Endodermal cell (in vitro differentiated cells): Measurements from ENCODE around the gene LCN2. TPM values are rescaled to one million over a fixed set of nuclear protein-coding genes. Genes with fewer than 3 reads are reported as not detected.

Experiments used
- DNase-seq: peaks from one replicate; pipeline ENCODE4 v3.0.0-alpha.2; 2017
- H3K27ac ChIP-seq: 2 replicates; pipeline ENCODE4 v1.5.1; 2013; ENCODE audit warnings: mild to moderate bottlenecking, low read depth, low read length, moderate library complexity
- H3K27me3 ChIP-seq: 2 replicates; pipeline ENCODE4 v1.6.1; 2013; ENCODE audit warnings: mild to moderate bottlenecking, low read length, moderate library complexity; ENCODE audit not compliant: insufficient read depth, control insufficient read depth, poor library complexity, severe bottlenecking
- H3K36me3 ChIP-seq: 2 replicates; pipeline ENCODE4 v1.7.0; 2013; ENCODE audit warnings: mild to moderate bottlenecking, low read length, moderate library complexity; ENCODE audit not compliant: control insufficient read depth, insufficient read depth
- H3K4me1 ChIP-seq: one replicate; pipeline ENCODE4 v1.7.0; 2013; ENCODE audit warnings: low read length; ENCODE audit not compliant: control insufficient read depth, insufficient read depth
- H3K4me3 ChIP-seq: 2 replicates; pipeline ENCODE4 v1.5.1; 2013; ENCODE audit warnings: mild to moderate bottlenecking, low read length, moderate library complexity
- H3K9ac ChIP-seq: 2 replicates; pipeline ENCODE4 v1.6.1; 2013; ENCODE audit warnings: mild to moderate bottlenecking, low read length, moderate library complexity; ENCODE audit not compliant: poor library complexity, severe bottlenecking; ENCODE audit errors: extremely low read depth
- H3K9me3 ChIP-seq: 2 replicates; pipeline ENCODE4 v1.6.1; 2013; ENCODE audit warnings: mild to moderate bottlenecking, low read length, moderate library complexity; ENCODE audit not compliant: control insufficient read depth
- H3K27ac Mint-ChIP-seq: 2 replicates; pipeline ENCODE4 v1.8.0; 2020; ENCODE audit warnings: mixed read lengths
- H3K27me3 Mint-ChIP-seq: 2 replicates; pipeline ENCODE4 v1.8.0; 2021; ENCODE audit warnings: mild to moderate bottlenecking, mixed read lengths; ENCODE audit not compliant: insufficient read depth
- H3K36me3 Mint-ChIP-seq: 2 replicates; pipeline ENCODE4 v1.8.0; 2020; ENCODE audit warnings: low read depth, mixed read lengths
- H3K4me1 Mint-ChIP-seq: 2 replicates; pipeline ENCODE4 v1.8.0; 2020; ENCODE audit warnings: mixed read lengths
- H3K4me3 Mint-ChIP-seq: 2 replicates; pipeline ENCODE4 v1.8.0; 2020; ENCODE audit warnings: mild to moderate bottlenecking, moderate library complexity, mixed read lengths
- H3K9me3 Mint-ChIP-seq: 2 replicates; pipeline ENCODE4 v1.8.0; 2020; ENCODE audit warnings: mild to moderate bottlenecking, mixed read lengths
- WGBS, 2 experiments: methylation state at CpG; one replicate each; pipeline versions ENCODE4 v1.1.5 to v1.1.7; 2013; ENCODE audit warnings: missing lambda C conversion rate in 2 of 2, mixed read lengths in 1 of 2; ENCODE audit not compliant: insufficient coverage in 1 of 2, insufficient read length in 1 of 2; 5-methylcytosine and 5-hydroxymethylcytosine counted together
- total RNA-seq, 2 donors: library from RNA; stranded (reverse); fragmentation: NEBNext Ultra II Directional in 1 of 2; extraction: Animal tissue kit (Norgen Biotek cat#: 25700) in 1 of 2; gene quantifications; 2 replicates in 1 of 2; 3 replicates in 1 of 2; pipeline ENCODE4 v1.2.1, GENCODE V29; 2021
- TF ChIP-seq, protein P1 (sequence below): fragments of 200-600 bp; sonication (generic); conservative IDR thresholded peaks from 2 replicates; pipeline ENCODE4 v1.5.0; 2021; ENCODE audit warnings: antibody characterized with exemption, mild to moderate bottlenecking

LCN2 gene
- total RNA-seq, 2 donors from 2014 or later = not detected

DNA sequence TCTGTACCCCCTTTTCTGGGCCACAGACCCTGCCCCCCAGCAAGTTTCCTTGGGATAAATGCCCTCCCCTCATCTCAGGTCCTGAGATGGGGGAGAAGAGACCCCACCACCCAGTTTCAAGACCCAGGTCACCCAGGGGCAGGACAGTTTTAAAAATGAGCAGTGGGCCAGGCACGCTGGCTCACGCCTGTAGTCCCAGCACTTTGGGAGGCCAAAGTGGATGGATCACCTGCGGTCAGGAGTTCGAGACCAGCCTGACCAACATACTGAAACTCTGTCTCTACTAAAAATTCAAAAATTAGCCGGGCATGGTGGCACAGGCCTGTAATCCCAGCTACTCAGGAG lies 27.8 kb upstream of the LCN2 start:
- Histone ChIP-seq H3K9ac (no peak overlapping the region), H3K9me3 (no peaks in the 10 kb centered on the region), H3K4me3 (no peak overlapping the region), H3K27me3 (no peaks in the 10 kb centered on the region), H3K27ac (no peak overlapping the region), H3K4me1 (no peaks in the 10 kb centered on the region), H3K36me3 (peaks cover 21% of the 10 kb centered on the region)
- TF ChIP-seq, protein P1, sequence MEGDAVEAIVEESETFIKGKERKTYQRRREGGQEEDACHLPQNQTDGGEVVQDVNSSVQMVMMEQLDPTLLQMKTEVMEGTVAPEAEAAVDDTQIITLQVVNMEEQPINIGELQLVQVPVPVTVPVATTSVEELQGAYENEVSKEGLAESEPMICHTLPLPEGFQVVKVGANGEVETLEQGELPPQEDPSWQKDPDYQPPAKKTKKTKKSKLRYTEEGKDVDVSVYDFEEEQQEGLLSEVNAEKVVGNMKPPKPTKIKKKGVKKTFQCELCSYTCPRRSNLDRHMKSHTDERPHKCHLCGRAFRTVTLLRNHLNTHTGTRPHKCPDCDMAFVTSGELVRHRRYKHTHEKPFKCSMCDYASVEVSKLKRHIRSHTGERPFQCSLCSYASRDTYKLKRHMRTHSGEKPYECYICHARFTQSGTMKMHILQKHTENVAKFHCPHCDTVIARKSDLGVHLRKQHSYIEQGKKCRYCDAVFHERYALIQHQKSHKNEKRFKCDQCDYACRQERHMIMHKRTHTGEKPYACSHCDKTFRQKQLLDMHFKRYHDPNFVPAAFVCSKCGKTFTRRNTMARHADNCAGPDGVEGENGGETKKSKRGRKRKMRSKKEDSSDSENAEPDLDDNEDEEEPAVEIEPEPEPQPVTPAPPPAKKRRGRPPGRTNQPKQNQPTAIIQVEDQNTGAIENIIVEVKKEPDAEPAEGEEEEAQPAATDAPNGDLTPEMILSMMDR = no peak
- peaks cover 7% of the 10 kb centered on the region for H3K4me1 Mint-ChIP-seq
- no peak overlapping the region for H3K4me3 Mint-ChIP-seq
- H3K27me3 Mint-ChIP-seq = no peaks in the 10 kb centered on the region
- DNase-seq = no peak
- no peaks in the 10 kb centered on the region for H3K9me3 Mint-ChIP-seq
- no peak overlapping the region for H3K27ac Mint-ChIP-seq
- peaks cover 21% of the 10 kb centered on the region for H3K36me3 Mint-ChIP-seq
- WGBS, 2 experiments = 84 to 92% methylated on average over 4 to 5 of the region's 5 CpGs

DNA sequence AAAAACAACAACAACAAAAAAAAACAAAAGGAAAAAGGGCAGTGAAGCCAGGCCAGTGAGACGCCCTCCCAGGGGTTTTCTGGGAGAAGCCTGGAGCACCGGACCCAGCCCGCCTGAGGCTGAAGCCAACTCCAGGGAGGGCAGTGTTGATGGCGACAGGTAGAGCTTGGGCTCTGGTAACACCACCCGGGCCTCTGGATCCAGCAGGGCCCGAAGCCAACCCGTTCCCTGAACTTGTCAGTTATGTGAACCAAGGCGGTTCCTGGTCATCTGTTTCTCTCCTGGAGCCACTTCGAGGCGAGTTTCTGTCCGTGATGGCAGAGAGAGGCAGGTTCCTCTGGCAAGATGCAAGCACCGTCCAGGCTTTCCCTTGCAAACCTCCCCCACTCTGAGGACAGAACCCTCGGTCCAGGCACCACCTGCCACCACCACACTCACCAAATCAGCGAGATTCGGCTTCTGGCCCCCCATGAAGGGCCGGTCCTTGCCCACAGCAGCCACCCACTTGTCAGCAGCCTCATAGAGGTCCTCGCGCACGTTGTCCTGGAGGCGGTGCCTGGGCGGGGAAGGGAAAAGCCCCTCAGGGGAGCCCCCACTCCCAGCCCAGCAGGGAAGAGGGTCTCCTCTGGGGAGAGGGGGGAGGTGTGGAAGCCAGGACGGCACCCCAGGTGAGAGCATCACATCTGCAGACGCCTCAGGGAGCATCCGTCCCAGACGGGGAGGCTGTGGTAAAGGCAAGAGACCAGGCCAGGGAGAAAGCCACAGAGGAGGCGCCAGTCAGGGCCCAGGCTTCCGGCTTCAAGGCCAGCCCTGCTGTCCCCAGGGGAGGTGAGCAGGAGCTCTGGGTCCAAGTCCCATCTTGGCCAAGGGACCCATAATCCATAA lies 27.1 kb upstream of the LCN2 start:
- Histone ChIP-seq H3K27ac (no peak overlapping the region), H3K4me3 (no peak overlapping the region), H3K9me3 (no peaks in the 10 kb centered on the region), H3K27me3 (no peaks in the 10 kb centered on the region), H3K36me3 (peaks cover 21% of the 10 kb centered on the region), H3K9ac (no peak overlapping the region), H3K4me1 (no peaks in the 10 kb centered on the region)
- no peak overlapping the region for H3K4me3 Mint-ChIP-seq
- WGBS, 2 experiments = 92 to 93% methylated on average over 18 to 27 of the region's 27 CpGs
- no peaks in the 10 kb centered on the region for H3K27me3 Mint-ChIP-seq
- H3K27ac Mint-ChIP-seq = no peak overlapping the region
- no peaks in the 10 kb centered on the region for H3K9me3 Mint-ChIP-seq
- TF ChIP-seq, protein P1 = no peak
- H3K36me3 Mint-ChIP-seq = peaks cover 21% of the 10 kb centered on the region
- H3K4me1 Mint-ChIP-seq = peaks cover 7% of the 10 kb centered on the region
- peak; percentile 36 for DNase-seq

DNA sequence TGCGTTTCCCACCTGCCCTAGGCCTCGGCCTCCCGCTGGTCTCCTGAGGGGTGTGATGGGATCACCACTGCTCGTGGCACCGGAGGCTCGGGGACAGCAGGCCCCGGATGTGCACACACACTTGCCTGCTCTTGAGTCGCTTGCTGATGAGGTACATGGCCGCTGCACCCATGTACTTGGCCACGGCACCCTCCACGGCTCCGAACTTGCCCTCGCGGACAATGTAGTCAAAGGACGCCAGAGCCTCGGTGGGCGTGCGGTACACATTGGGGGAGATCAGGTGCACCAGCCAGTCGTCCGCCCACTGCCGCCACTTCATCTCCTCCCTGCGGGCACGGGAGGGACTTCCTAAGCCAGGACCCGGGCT lies 26.5 kb upstream of the LCN2 start:
- Histone ChIP-seq H3K27me3 (no peaks in the 10 kb centered on the region), H3K9me3 (no peaks in the 10 kb centered on the region), H3K4me3 (no peak overlapping the region), H3K4me1 (no peaks in the 10 kb centered on the region), H3K9ac (no peak overlapping the region), H3K27ac (no peak overlapping the region), H3K36me3 (peaks cover 21% of the 10 kb centered on the region)
- H3K4me1 Mint-ChIP-seq = peaks cover 7% of the 10 kb centered on the region
- no peak for DNase-seq
- H3K4me3 Mint-ChIP-seq = no peak overlapping the region
- WGBS, 2 experiments = 95% methylated on average over 23 to 24 of the region's 24 CpGs
- peaks cover 21% of the 10 kb centered on the region for H3K36me3 Mint-ChIP-seq
- H3K27me3 Mint-ChIP-seq = no peaks in the 10 kb centered on the region
- H3K9me3 Mint-ChIP-seq = no peaks in the 10 kb centered on the region
- no peak overlapping the region for H3K27ac Mint-ChIP-seq
- TF ChIP-seq, protein P1 = no peak
